HG02678 (cell line): ENCODE measurements around the gene CFAP126.
"Not testable (repeated sequence)": the region's sequence is repeated elsewhere in the genome, so short reads cannot be mapped to it uniquely, and the experiment has no call there.

ENCODE experiments used
- ATAC-seq: cut with Tn5 transposase; IDR thresholded peaks from one replicate; pipeline ENCODE4 v1.9.1; 2021; ENCODE audit warnings: mild to moderate bottlenecking, moderate library complexity; ENCODE audit not compliant: unreplicated experiment

The CFAP126 gene

GRCh38 chr1:161367684-161368400 lies at the start of gene CFAP126:
Gene CFAP126 (minus strand): TSS chr1:161367876. CDS start chr1:161367868, 8 bp downstream.
- peak; percentile 91 for ATAC-seq

GRCh38 chr1:161413050-161413449 lies 45.4 kb upstream of the CFAP126 start:
- not testable (repeated sequence) for ATAC-seq

- ATAC-seq = not testable (repeated sequence)
Observed at GRCh38 chr1:161410636-161410970, 42.9 kb upstream of the CFAP126 start.

- not testable (repeated sequence) for ATAC-seq
Observed at GRCh38 chr1:161409848-161410635, 42.4 kb upstream of the CFAP126 start.

- ATAC-seq = no peak
Observed at GRCh38 chr1:161408429-161409052, 40.9 kb upstream of the CFAP126 start.

- no peak for ATAC-seq
Observed at GRCh38 chr1:161407451-161407985, 39.8 kb upstream of the CFAP126 start.

GRCh38 chr1:161406551-161406950 lies 38.9 kb upstream of the CFAP126 start:
- ATAC-seq = not testable (repeated sequence)

GRCh38 chr1:161404051-161404597 lies 36.4 kb upstream of the CFAP126 start:
- no peak for ATAC-seq

GRCh38 chr1:161402446-161402845 lies 34.8 kb upstream of the CFAP126 start:
- ATAC-seq = no peak

- ATAC-seq = peak; percentile 69
Observed at GRCh38 chr1:161399257-161399998, 31.8 kb upstream of the CFAP126 start.

- ATAC-seq = no peak
Observed at GRCh38 chr1:161398900-161399256, 31.2 kb upstream of the CFAP126 start.

- not testable (repeated sequence) for ATAC-seq
Observed at GRCh38 chr1:161397038-161397437, 29.4 kb upstream of the CFAP126 start.

- no peak for ATAC-seq
Observed at GRCh38 chr1:161393151-161393550, 25.5 kb upstream of the CFAP126 start.

- ATAC-seq = no peak
Observed at GRCh38 chr1:161391611-161392010, 23.9 kb upstream of the CFAP126 start.

- not testable (repeated sequence) for ATAC-seq
Observed at GRCh38 chr1:161391136-161391535, 23.5 kb upstream of the CFAP126 start.

GRCh38 chr1:161390559-161390858 lies 22.8 kb upstream of the CFAP126 start:
- no peak for ATAC-seq

GRCh38 chr1:161389691-161390558 lies 22.2 kb upstream of the CFAP126 start:
- ATAC-seq = peak; percentile 85

GRCh38 chr1:161389158-161389557 lies 21.5 kb upstream of the CFAP126 start:
- ATAC-seq = not testable (repeated sequence)

- ATAC-seq = no peak
Observed at GRCh38 chr1:161388639-161389038, 21.0 kb upstream of the CFAP126 start.
